Neural cell (in vitro differentiated cells): ENCODE data around the gene PTPN1. TPM values are rescaled to one million over a fixed set of nuclear protein-coding genes. Genes with fewer than 3 reads are reported as not detected.

Source experiments
- H2AFZ ChIP-seq: fragments of 200-600, 300-800 bp; sonication (generic), shearing (Covaris generic); 2 replicates; pipeline ENCODE4 v1.6.0; 2014; ENCODE audit warnings: low read depth, mild to moderate bottlenecking, antibody characterized with exemption, low read length, moderate library complexity
- H3F3A ChIP-seq: fragments of 200-600 bp; shearing (Covaris generic); 2 replicates; pipeline ENCODE4 v1.6.1; 2016; ENCODE audit warnings: mild to moderate bottlenecking, moderate library complexity, mixed read lengths, antibody characterized with exemption, low read length; ENCODE audit not compliant: insufficient read depth, poor library complexity, severe bottlenecking
- H3K27ac ChIP-seq: fragments of 200-600, 300-800 bp; sonication (generic), shearing (Covaris generic); 2 replicates; pipeline ENCODE4 v1.5.1; 2014; ENCODE audit warnings: mild to moderate bottlenecking, low read length, moderate library complexity
- H3K27me3 ChIP-seq: fragments of 300-800, 200-600 bp; sonication (generic), shearing (Covaris generic); 2 replicates; pipeline ENCODE4 v1.6.0; 2014; ENCODE audit warnings: mild to moderate bottlenecking, low read depth, low read length, moderate library complexity; ENCODE audit not compliant: insufficient read depth
- H3K36me3 ChIP-seq: fragments of 300-800, 200-600 bp; sonication (generic), shearing (Covaris generic); 2 replicates; pipeline ENCODE4 v1.5.1; 2014; ENCODE audit warnings: mild to moderate bottlenecking, antibody characterized with exemption, low read length, moderate library complexity; ENCODE audit not compliant: insufficient read depth
- H3K4me2 ChIP-seq: fragments of 300-800, 200-600 bp; sonication (generic), shearing (Covaris generic); 2 replicates; pipeline ENCODE4 v1.6.0; 2014; ENCODE audit warnings: mild to moderate bottlenecking, low read length
- H3K4me3 ChIP-seq: fragments of 300-800, 200-600 bp; sonication (generic), shearing (Covaris generic); 2 replicates; pipeline ENCODE4 v1.5.1; 2014; ENCODE audit warnings: mild to moderate bottlenecking, low read length, moderate library complexity
- H3K79me2 ChIP-seq: fragments of 200-600 bp; shearing (Covaris generic); replicated peaks from 2 replicates; pipeline ENCODE4 v1.6.0; 2014; ENCODE audit warnings: mild to moderate bottlenecking, low read length, moderate library complexity; ENCODE audit not compliant: insufficient read depth
- H3K9ac ChIP-seq: fragments of 300-800, 200-600 bp; sonication (generic), shearing (Covaris generic); 2 replicates; pipeline ENCODE4 v1.6.1; 2016; ENCODE audit warnings: mild to moderate bottlenecking, low read length, mixed read lengths
- H3K9me2 ChIP-seq: fragments of 200-600 bp; shearing (Covaris generic); 2 replicates; pipeline ENCODE4 v1.6.1; 2016; ENCODE audit warnings: mild to moderate bottlenecking, low read length, mixed read lengths; ENCODE audit not compliant: insufficient read depth
- H3K9me3 ChIP-seq: fragments of 200-600, 300-800 bp; sonication (generic), shearing (Covaris generic); 2 replicates; pipeline ENCODE4 v1.6.1; 2016; ENCODE audit warnings: mild to moderate bottlenecking, mixed run types, low read length, moderate library complexity, mixed read lengths
- H4K20me1 ChIP-seq: fragments of 200-600 bp; shearing (Covaris generic); 2 replicates; pipeline ENCODE4 v1.6.1; 2016; ENCODE audit warnings: mild to moderate bottlenecking, mixed run types; ENCODE audit not compliant: insufficient read depth
- CTCF ChIP-seq: fragments of 450-650 bp; IDR thresholded peaks from 2 replicates; pipeline ENCODE4 v1.5.1; 2014; ENCODE audit warnings: antibody characterized with exemption, mild to moderate bottlenecking, moderate library complexity; ENCODE audit not compliant: poor library complexity, severe bottlenecking
- EP300 ChIP-seq: fragments of 450-650 bp; conservative IDR thresholded peaks from 2 replicates; pipeline ENCODE4 v1.6.1; 2014; ENCODE audit warnings: antibody characterized with exemption, mild to moderate bottlenecking, moderate library complexity; ENCODE audit not compliant: poor library complexity, severe bottlenecking
- EZH2 ChIP-seq: fragments of 200-600, 300-800 bp; shearing (Covaris generic), sonication (generic); IDR thresholded peaks from 2 replicates; pipeline ENCODE4 v1.6.1; 2014; ENCODE audit warnings: antibody characterized with exemption, low read length, borderline replicate concordance, mild to moderate bottlenecking; ENCODE audit not compliant: insufficient read depth, poor library complexity, severe bottlenecking
- MXI1 ChIP-seq: fragments of 450-650 bp; conservative IDR thresholded peaks from 2 replicates; pipeline ENCODE4 v1.6.1; 2014; ENCODE audit warnings: antibody characterized with exemption, mild to moderate bottlenecking; ENCODE audit not compliant: poor library complexity, severe bottlenecking
- POLR2AphosphoS5 ChIP-seq: IDR thresholded peaks from 2 replicates; pipeline ENCODE4 v1.6.1; 2012
- RAD21 ChIP-seq: fragments of 450-650 bp; conservative IDR thresholded peaks from 2 replicates; pipeline ENCODE4 v1.6.1; 2014; ENCODE audit warnings: antibody characterized with exemption, mild to moderate bottlenecking, moderate library complexity
- REST ChIP-seq: IDR thresholded peaks from 2 replicates; pipeline ENCODE4 v1.6.1; 2012; ENCODE audit warnings: borderline replicate concordance
- SMC3 ChIP-seq: fragments of 450-650 bp; conservative IDR thresholded peaks from 2 replicates; pipeline ENCODE4 v1.6.1; 2014; ENCODE audit warnings: antibody characterized with exemption, mild to moderate bottlenecking, moderate library complexity; ENCODE audit not compliant: poor library complexity
- TAF1 ChIP-seq: IDR thresholded peaks from 2 replicates; pipeline ENCODE4 v1.6.1; 2012; ENCODE audit warnings: low read depth
- polyA plus RNA-seq: library from polyadenylated mRNA; depleted of rRNA; stranded (reverse); fragments of >200 nt; gene quantifications from 2 replicates; pipeline ENCODE4 v1.2.3, GENCODE V29; 2014

PTPN1 gene
- polyA plus RNA-seq, 1 donor from 2014 or later: 48.1 TPM

GRCh38 chr20:50595433-50595895 lies 85.3 kb downstream of the PTPN1 start:
- Histone ChIP-seq H3K9me3 (no peaks in the 10 kb centered on the region), H3K27ac (no peak overlapping the region), H3K4me2 (no peak overlapping the region), H3K9ac (no peak overlapping the region), H3K4me3 (no peak overlapping the region), H2AFZ (no peak overlapping the region), H3K36me3 (no peaks in the 10 kb centered on the region), H3K9me2 (no peaks in the 10 kb centered on the region), H3K27me3 (no peaks in the 10 kb centered on the region), H3K79me2 (no peaks in the 10 kb centered on the region), H3F3A (no peaks in the 10 kb centered on the region), H4K20me1 (no peaks in the 10 kb centered on the region)
- TF ChIP-seq MXI1 (no peak), EZH2 (no peak), EP300 (no peak), RAD21 (no peak), REST (no peak), TAF1 (no peak), SMC3 (no peak), CTCF (no peak), POLR2AphosphoS5 (no peak)

GRCh38 chr20:50595988-50596693 lies 86.0 kb downstream of the PTPN1 start:
- no peaks in the 10 kb centered on the region for H3F3A ChIP-seq
- H4K20me1 ChIP-seq: no peaks in the 10 kb centered on the region
- H3K36me3 ChIP-seq: no peaks in the 10 kb centered on the region
- no peaks in the 10 kb centered on the region for H3K27me3 ChIP-seq
- H3K27ac ChIP-seq: no peak overlapping the region
- no peak overlapping the region for H3K4me3 ChIP-seq
- no peaks in the 10 kb centered on the region for H3K9me2 ChIP-seq
- H2AFZ ChIP-seq: no peak overlapping the region
- H3K9ac ChIP-seq: no peak overlapping the region
- no peaks in the 10 kb centered on the region for H3K9me3 ChIP-seq
- TF ChIP-seq REST (no peak), MXI1 (no peak), POLR2AphosphoS5 (peak; percentile 22), RAD21 (no peak), CTCF (no peak)
- no peaks in the 10 kb centered on the region for H3K79me2 ChIP-seq
- H3K4me2 ChIP-seq: no peak overlapping the region
